Measurements from ENCODE around the gene ZNF561.
A peak's percentile ranks its signal among the peaks of the same experiment; 100 is the strongest.
"Not testable (repeated sequence)": the region's sequence is repeated elsewhere in the genome, so short reads cannot be mapped to it uniquely, and the experiment has no call there.

Gene ZNF561

GRCh38 chr19:9621156-9622037, at the start of gene ZNF561:
Gene ZNF561, minus strand, starts transcription at chr19:9621232. Its CDS starts 1,776 bp downstream, at chr19:9619456.
- peak; percentile 91 for DNase-seq (ENCODE audit: low spot score)

DNA sequence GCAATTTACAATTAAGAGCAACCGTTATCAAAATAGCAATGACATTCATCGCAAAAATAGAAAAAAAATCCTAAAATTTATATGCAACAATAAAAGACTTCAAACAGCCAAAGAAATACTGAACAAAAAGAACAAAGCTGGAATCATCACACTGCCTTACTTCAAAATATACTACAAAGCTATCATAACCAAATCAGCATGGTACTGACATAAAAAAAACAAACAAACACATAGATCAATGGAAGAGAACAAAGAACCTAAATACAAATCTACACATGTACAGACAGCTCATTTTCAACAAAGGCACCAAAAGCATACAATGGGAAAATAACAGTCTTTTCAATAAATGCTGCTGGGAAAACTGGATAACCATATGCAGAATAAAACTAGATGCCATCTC, 47.5 kb upstream of the ZNF561 start:
- no peak for DNase-seq (ENCODE audit: low spot score)

- DNase-seq (ENCODE audit: low spot score) = no peak
These were observed 46.9 kb upstream of the ZNF561 start for GRCh38 chr19:9667898-9668297.

- no peak for DNase-seq (ENCODE audit: low spot score)
These were observed 37.7 kb upstream of the ZNF561 start for GRCh38 chr19:9658769-9659168.

DNA sequence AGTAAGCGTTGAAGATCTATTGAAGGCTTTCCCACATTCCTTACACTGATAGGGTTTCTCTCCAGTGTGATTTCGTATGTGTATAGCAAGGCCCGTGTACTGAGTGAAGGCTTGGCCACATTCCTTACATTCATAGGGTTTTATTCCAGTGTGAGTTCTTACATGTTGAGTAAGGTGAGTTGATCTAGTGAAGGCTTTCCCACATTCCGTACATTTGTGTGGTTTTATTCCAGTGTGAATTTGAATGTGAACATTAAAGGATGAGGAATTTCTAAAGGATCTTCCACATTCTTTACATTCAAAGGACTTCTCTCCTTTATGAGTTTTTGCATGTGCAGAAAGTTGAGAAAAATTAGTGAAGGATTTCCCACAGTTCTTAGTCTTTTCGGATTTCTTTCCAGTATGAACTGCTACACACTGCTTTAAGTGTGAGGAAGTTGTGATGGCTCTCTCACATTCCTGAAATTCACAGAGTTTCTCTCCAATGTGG, 32.1 kb upstream of the ZNF561 start:
- DNase-seq (ENCODE audit: low spot score) = not testable (repeated sequence)

DNA sequence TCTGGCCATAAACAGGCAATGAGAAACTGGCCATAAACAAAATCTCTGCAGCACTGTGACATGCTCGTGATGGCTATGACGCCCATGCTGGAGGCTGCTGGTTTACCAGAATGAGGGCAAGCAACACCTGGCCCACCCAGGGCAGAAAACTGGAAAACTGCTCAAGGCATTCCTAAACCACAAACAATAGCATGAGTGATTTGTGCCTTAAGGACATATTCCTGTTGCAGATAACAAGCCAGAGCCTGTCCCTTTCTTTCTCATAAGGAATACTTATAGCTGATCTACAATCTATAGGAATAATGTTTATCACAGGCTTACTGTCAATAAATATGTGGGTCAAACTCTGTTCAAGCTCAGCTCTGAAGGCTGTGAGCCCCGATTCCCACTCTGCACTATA, 30.4 kb upstream of the ZNF561 start:
- DNase-seq (ENCODE audit: low spot score) = not testable (repeated sequence)

DNA sequence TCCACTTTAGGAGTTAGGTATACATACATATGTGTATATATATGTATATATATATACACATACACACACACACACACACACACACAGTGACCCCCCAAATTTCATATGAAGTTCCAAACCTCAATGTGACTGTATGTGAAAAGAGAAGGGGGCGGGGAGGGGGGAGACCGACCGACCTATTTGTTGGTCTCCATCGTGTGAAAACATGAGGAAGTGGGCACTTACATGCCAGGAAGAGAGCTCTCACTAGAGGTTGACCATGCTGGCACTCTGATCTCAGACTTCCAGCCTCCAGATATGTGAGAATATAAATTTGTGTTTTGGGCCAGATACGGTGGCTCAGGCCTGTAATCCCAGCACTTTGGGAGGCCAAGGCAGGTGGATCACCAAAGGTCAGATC, 29.3 kb upstream of the ZNF561 start:
- no peak for DNase-seq (ENCODE audit: low spot score)

GRCh38 chr19:9645472-9645871, 24.4 kb upstream of the ZNF561 start:
- DNase-seq (ENCODE audit: low spot score) = no peak

GRCh38 chr19:9644472-9644871, 23.4 kb upstream of the ZNF561 start:
- DNase-seq (ENCODE audit: low spot score) = no peak

DNA sequence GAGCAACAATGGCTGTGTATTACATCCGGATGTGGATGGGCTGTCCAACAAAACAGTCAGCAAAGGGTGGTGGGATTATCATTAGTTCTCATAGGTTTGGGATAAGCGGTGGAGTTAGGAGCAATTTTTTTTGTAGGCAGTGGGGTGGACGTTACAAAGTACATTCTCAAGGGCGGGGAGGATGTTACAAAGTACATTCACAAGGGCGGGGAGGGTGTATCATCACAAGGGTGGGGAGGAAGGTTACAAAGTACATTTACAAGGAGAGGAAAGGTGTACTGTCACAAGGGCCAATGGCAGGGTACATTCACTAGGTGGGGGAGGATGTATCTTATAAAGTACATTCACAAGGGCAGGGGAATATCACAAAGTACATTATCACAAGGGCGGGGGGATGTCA, 20.8 kb upstream of the ZNF561 start:
- DNase-seq (ENCODE audit: low spot score) = no peak

DNA sequence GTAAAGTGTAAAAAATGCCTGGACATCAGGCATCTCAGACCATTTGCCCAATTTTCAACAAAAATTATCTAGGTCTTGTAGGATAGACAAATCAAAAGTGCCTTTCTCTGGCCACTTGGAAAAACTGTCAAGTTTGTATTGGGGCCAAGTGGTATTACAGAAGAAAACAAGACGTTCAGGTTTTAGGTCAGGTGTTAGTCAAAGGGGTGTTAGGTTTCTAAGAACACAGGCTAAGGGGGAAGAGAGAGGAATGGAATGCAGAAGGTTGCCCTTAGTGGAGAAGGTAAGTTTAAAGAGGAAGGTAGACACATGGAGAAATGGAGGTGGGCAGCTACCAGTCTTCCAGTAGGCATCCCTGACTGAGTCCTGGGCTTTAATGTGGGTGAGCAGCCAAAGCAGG, 19.9 kb upstream of the ZNF561 start:
- no peak for DNase-seq (ENCODE audit: low spot score)

DNA sequence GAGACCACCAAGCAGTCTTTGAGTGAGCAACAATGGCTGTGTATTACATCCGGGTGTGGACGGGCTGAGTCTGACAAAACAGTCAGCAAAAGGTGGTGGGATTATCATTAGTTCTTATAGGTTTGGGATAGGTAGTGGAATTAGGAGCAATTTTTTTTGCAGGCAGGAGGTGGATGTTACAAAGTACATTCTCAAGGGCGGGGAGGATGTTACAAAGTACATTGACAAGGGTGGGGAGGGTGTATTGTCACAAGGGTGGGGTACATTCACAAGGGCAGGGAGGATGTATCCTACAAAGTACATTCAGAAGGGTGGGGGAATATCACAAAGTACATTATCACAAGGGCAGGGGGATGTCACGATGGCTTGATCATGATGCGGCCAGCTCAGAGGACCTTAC, 15.0 kb upstream of the ZNF561 start:
- no peak for DNase-seq (ENCODE audit: low spot score)

- DNase-seq (ENCODE audit: low spot score) = no peak
These were observed 6.8 kb upstream of the ZNF561 start for GRCh38 chr19:9627856-9628255.

- DNase-seq (ENCODE audit: low spot score) = no peak
These were observed 1.5 kb upstream of the ZNF561 start for GRCh38 chr19:9622531-9622930.

DNA sequence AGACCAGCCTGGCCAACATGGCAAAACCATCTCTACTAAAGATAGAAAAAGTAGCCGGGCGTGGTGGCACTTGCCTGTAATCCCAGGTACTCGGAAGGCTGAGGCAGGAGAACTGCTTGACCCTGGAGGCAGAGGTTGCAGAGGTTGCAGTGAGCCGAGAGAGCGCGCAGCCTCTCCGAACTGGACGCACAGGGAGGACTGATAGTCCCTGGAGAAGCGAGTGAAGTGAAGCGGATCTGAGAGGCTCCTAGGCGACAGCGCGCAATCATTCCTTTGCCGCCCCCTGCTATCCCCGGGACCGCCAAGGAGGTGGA, 233 bp downstream of the ZNF561 start:
- no peak for DNase-seq (ENCODE audit: low spot score)

DNA sequence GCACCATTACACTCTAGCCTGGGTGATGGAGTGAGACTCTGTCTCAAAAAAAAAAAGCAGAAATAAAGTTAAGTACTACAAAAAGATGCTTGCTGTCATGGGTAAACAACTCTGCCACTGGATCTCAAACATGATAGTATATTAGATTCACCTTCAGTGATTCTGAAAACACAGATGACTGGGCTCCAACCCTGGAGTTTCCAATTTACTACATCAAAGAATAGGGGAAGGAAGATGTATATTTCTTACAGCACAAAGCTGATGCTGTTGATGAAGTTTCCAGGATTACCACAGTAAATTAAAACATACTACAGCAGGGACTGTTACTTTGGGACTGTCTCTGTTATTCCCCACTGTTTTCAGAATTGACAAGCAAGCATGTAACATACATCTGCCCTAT, 5.2 kb downstream of the ZNF561 start:
- no peak for DNase-seq (ENCODE audit: low spot score)

- no peak for DNase-seq (ENCODE audit: low spot score)
These were observed 10.4 kb downstream of the ZNF561 start for GRCh38 chr19:9610484-9611113.

- DNase-seq (ENCODE audit: low spot score) = no peak
These were observed 12.1 kb downstream of the ZNF561 start for GRCh38 chr19:9608912-9609311.

GRCh38 chr19:9597027-9597426, 24.0 kb downstream of the ZNF561 start:
- DNase-seq (ENCODE audit: low spot score) = peak; percentile 71

DNA sequence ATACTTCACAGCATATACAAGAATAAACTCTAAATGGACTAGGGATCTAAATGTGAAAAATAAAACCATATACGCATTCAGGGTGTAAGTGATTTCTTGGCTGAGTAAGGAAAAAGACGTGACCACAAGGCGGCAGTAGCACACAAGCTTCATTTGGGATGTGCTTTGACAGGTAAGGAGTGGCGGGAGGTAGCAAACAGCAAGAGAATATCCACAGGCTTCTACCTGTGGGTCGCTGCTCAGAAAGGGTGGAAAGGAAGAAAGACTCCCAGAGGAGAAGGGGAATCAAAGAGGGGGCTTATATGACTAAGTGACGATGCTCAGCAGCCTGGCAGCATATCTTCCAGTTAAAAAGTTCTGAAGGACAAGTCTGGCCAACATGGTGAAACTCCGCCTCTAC, 34.3 kb downstream of the ZNF561 start:
- peak; percentile 39 for DNase-seq (ENCODE audit: low spot score)

DNA sequence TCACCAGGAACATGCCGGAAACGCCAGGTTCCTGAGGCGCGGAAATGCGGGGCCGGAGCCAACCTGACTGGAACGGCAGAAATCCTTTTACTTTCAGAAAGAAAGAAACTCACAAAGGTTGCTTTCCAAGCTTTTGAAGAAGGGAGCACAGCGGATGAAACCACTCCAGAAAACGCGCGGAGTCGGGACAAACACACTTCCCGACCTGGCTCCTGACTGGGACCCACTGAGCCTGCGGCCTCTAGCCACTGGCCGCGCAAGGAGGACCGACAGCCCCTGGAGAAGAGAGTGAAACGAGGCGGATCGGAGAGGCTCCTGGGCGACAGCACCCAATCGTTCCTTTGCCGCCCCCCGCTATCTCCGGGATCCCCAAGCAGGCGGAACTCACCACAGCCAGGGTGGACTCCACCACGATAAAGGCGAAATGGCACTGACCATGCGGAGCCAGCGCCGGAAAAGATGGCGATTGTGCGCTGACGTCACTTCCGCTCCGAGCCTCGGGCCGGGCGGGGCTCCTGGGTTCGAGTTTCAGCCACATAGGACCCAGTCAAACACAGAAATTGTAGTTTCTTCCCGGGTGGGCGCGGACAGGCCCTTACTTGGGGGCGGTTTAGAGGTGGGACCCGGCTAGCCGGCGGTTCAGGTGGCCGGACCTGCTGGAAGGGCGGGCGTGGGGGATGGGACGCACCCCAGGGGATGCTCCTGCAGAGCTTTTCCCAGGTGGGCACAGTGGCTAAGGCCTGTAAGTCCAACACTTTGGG, 36.8 kb downstream of the ZNF561 start, which contains the start of gene ZNF121:
Gene ZNF121 (minus strand): TSS at position 432 of the 761 bp plus-strand sequence. CDS start 16,407 bp downstream, outside the sequence.
- peak; percentile 93 for DNase-seq (ENCODE audit: low spot score)

DNA sequence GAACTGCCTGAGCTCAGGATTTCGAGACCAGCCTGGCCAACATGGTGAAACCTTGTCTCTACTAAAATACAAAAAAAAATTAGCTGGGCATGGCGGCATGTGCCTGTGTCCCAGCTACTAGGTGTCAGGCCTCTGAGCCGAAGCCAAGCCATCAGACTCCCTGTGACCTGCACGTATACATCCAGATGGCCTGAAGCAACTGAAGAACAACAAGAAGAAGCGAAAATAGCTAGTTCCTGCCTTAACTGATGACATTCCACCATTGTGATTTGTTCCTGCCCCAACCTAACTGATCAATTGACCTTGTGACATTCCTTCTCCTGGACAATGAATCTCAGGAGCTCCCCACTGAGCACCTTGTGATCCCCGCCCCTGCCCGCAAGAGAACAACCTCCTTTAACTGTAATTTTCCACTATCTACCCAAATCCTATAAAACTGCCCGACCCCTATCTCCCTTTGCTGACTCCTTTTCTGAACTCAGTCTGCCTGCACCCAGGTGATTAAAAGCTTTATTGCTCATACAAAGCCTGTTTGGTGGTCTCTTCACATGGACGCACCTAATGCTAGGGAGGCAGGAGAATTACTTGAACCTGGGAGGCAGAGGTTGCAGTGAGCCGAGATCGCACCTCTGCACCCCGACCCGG, 38.8 kb downstream of the ZNF561 start:
- not testable (repeated sequence) for DNase-seq (ENCODE audit: low spot score)
